ENCODE data around the gene PPIE. TPM values are rescaled to one million over a fixed set of nuclear protein-coding genes. Genes with fewer than 3 reads are reported as not detected.
"Not testable (repeated sequence)": the region's sequence is repeated elsewhere in the genome, so short reads cannot be mapped to it uniquely, and the experiment has no call there.

PPIE gene
- total RNA-seq, 1 donor from 2014 or later, result 32.4 TPM

- DNase-seq (ENCODE audit: extremely low spot score in 2 of 2); H3K4me1 ChIP-seq; H3K36me3 ChIP-seq; H3K27ac ChIP-seq; H3K4me3 ChIP-seq; H3K9me3 ChIP-seq; intact Hi-C loops (cut with DNase I); H3K27me3 ChIP-seq: not testable (repeated sequence)
Observed at GRCh38 chr1:39769502-39769901, 30.8 kb downstream of the PPIE start.

GRCh38 chr1:39770100-39771021 lies 31.7 kb downstream of the PPIE start:
- H3K9me3 ChIP-seq; H3K27me3 ChIP-seq; intact Hi-C loops (cut with DNase I); H3K27ac ChIP-seq; H3K4me1 ChIP-seq; H3K36me3 ChIP-seq; DNase-seq (ENCODE audit: extremely low spot score in 2 of 2); H3K4me3 ChIP-seq: not testable (repeated sequence)

- DNase-seq (ENCODE audit: extremely low spot score in 2 of 2); H3K36me3 ChIP-seq; H3K27ac ChIP-seq; H3K9me3 ChIP-seq; H3K4me3 ChIP-seq; intact Hi-C loops (cut with DNase I); H3K4me1 ChIP-seq; H3K27me3 ChIP-seq: not testable (repeated sequence)
Observed at GRCh38 chr1:39771022-39771532, 32.4 kb downstream of the PPIE start, which contains the start of gene OXCT2. Gene OXCT2, minus strand, starts transcription at chr1:39771348. Its CDS starts 93 bp downstream, at chr1:39771255.

- H3K4me1 ChIP-seq; H3K36me3 ChIP-seq; DNase-seq (ENCODE audit: extremely low spot score in 2 of 2); H3K9me3 ChIP-seq; H3K27ac ChIP-seq; H3K4me3 ChIP-seq; H3K27me3 ChIP-seq; intact Hi-C loops (cut with DNase I): not testable (repeated sequence)
Observed at GRCh38 chr1:39773369-39773979, 34.8 kb downstream of the PPIE start.

- H3K4me1 ChIP-seq; H3K36me3 ChIP-seq; H3K27me3 ChIP-seq; DNase-seq (ENCODE audit: extremely low spot score in 2 of 2); H3K9me3 ChIP-seq; intact Hi-C loops (cut with DNase I); H3K27ac ChIP-seq; H3K4me3 ChIP-seq: not testable (repeated sequence)
Observed at GRCh38 chr1:39775141-39775540, 36.5 kb downstream of the PPIE start.

GRCh38 chr1:39775676-39776399 lies 37.2 kb downstream of the PPIE start:
- intact Hi-C loops (cut with DNase I); H3K27me3 ChIP-seq; H3K36me3 ChIP-seq; H3K4me1 ChIP-seq; H3K9me3 ChIP-seq; DNase-seq (ENCODE audit: extremely low spot score in 2 of 2); H3K27ac ChIP-seq; H3K4me3 ChIP-seq: not testable (repeated sequence)

GRCh38 chr1:39776400-39776713 lies 37.7 kb downstream of the PPIE start:
- DNase-seq (ENCODE audit: extremely low spot score in 2 of 2), result no peak
- Histone ChIP-seq H3K4me1 (no peaks in the 10 kb centered on the region), H3K4me3 (no peak overlapping the region), H3K27me3 (no peaks in the 10 kb centered on the region), H3K27ac (no peak overlapping the region), H3K9me3 (no peaks in the 10 kb centered on the region), H3K36me3 (no peaks in the 10 kb centered on the region)
- TF ChIP-seq CTCF (IDR thresholded peaks at IDR 0.05) (no peak), POLR2AphosphoS5 (IDR thresholded peaks at IDR 0.05; ENCODE audit: insufficient read depth in 1 of 2, low read depth in 1 of 2) (no peak), POLR2A (IDR thresholded peaks at IDR 0.05) (no peak)
- intact Hi-C loops (cut with DNase I), result no loop called here

- intact Hi-C loops (cut with DNase I), result no loop called here
- DNase-seq (ENCODE audit: extremely low spot score in 2 of 2), result no peak
- H3K27ac ChIP-seq, result no peak overlapping the region
- H3K27me3 ChIP-seq, result no peaks in the 10 kb centered on the region
- no peaks in the 10 kb centered on the region for H3K4me1 ChIP-seq
- H3K36me3 ChIP-seq, result no peaks in the 10 kb centered on the region
- no peak for TF ChIP-seq POLR2AphosphoS5 (IDR thresholded peaks at IDR 0.05; ENCODE audit: insufficient read depth in 1 of 2, low read depth in 1 of 2)
- TF ChIP-seq CTCF (IDR thresholded peaks at IDR 0.05), result no peak
- no peak for TF ChIP-seq POLR2A (IDR thresholded peaks at IDR 0.05)
- no peaks in the 10 kb centered on the region for H3K9me3 ChIP-seq
- H3K4me3 ChIP-seq, result no peak overlapping the region
Observed at GRCh38 chr1:39776886-39777285, 38.2 kb downstream of the PPIE start.
